ENCODE measurements around the gene ITFG1. TPM values are rescaled to one million over a fixed set of nuclear protein-coding genes. Genes with fewer than 3 reads are reported as not detected.

The ITFG1 gene
- 10 to 100 TPM; 17.6 to 18.3 TPM for total RNA-seq

DNA sequence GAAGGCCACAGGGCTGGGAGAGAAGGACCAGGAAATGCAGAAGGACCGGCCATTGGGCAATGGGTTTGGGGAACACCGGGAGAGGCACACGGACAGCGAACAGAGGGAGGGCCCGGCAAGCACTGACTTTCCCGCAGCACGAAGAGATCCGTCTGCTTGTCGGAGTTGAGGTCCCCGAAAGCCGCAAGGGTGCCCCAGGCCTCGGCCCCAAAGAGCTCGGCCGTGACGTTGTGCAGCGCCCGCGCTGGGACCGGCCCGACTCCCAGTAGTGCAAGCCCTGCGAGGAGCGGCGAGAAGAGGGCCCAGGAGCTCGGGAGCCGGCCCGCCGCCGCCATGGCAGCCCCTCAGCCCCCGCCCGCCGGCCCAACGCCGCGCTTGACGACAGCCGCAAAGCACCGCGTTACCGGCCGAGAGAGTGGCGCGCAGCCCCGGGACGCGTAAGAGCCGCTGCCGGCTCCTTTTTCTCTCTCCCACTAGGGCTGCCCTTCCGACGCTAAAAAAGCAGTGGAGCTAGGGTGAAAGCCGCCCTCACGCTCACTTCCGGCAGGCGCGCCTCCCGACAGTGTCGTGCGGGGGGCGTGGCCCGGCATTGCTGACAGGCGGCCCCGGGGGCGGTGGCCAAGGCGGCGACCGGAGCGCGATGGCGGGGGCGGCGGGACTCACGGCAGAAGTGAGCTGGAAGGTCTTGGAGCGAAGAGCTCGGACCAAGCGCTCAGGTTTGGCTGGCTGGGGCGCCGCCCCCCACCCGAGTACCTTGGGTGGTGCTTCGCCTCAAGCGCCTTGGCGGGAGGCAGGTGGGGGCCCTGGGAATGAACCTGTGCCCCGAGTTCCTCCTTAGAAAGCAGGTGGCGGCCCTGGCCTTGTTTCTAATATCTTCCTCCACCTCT is at the start of gene ITFG1, which contains the start of gene PHKB:
Gene ITFG1 (minus strand): TSS at position 353 of the 887 bp plus-strand sequence. CDS start 18 bp downstream, at position 335.
Gene PHKB (plus strand): TSS at position 621 of the 887 bp plus-strand sequence. CDS start 20 bp downstream, at position 641.
- Mint-ChIP-seq H3K27me3 (ENCODE audit: low read depth) (no peaks in the 10 kb centered on the region), H3K4me3 (peak within 1 kb of the TSS; percentile 92), H3K4me1 (ENCODE audit: low read depth) (peaks cover 58% of the 10 kb centered on the region), H3K36me3 (ENCODE audit: low read depth) (peaks cover 13% of the 10 kb centered on the region), H3K9me3 (no peaks in the 10 kb centered on the region), H3K27ac (peak within 1 kb of the TSS; percentile 88)
- peak; percentile 93 for DNase-seq
- intact Hi-C loops (cut with micrococcal nuclease) = loop anchor here (1.0 to 10.0 kb wide), 8 partner anchors 113 to 1171 kb away; partner anchors contain the start of genes DNAJA2, ORC6 and VPS35
- CTCF ChIA-PET = interaction anchor here (1.0 to 1.4 kb wide), 3 partner anchors 10 to 423 kb away, joined by 3 read pairs; no protein-coding TSS in a partner anchor

DNA sequence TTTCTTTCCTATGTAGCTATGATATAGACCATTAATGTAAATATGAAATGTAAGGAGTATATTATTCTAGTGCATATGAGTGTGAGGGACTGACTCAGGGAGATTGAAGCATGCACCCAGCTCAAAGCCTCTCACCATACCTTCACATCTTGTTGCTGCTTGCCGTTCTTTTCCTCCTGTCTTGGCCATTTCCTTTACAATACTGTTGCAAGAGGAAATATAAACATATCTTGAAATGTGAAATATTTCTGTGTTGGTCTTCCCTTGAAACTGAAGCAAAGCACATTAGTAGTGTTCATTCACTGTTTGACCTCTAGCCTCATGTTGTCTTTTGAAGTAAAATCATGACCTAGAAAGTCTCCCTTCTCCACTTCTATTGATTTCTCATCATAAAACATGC is 46.8 kb upstream of the ITFG1 start:
- DNase-seq = no peak
- intact Hi-C loops (cut with micrococcal nuclease) = no loop called here
- Mint-ChIP-seq H3K4me3 (no peak overlapping the region), H3K27me3 (ENCODE audit: low read depth) (no peaks in the 10 kb centered on the region), H3K27ac (no peak overlapping the region), H3K4me1 (ENCODE audit: low read depth) (no peaks in the 10 kb centered on the region), H3K36me3 (ENCODE audit: low read depth) (peaks cover 37% of the 10 kb centered on the region), H3K9me3 (no peaks in the 10 kb centered on the region)
- CTCF ChIA-PET = interaction anchor here (1.1 kb wide), 1 partner anchor 351 kb away, joined by 3 read pairs; no protein-coding TSS in a partner anchor

DNA sequence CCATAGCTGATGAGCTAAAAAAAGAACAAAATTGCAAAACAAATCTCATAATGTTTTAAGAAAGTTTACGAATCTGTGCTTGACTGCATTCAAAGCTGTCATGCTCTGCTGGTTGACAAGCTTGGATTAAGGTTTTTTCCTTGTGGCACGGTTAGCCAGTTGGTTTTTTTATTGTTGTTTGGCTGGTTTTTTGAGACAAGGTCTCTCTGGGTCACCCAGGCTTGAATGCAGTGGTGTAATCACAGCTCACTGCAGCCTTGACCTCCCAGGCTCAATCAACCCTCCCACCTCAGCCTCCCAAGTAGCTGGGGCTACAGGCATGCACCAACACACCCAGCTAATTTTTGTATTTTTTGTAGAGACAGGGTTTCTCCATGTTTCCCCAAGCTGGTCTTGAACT is 45.9 kb upstream of the ITFG1 start:
- H3K27ac Mint-ChIP-seq = no peak overlapping the region
- H3K27me3 Mint-ChIP-seq (ENCODE audit: low read depth) = no peaks in the 10 kb centered on the region
- intact Hi-C loops (cut with micrococcal nuclease) = no loop called here
- DNase-seq = no peak
- no peak overlapping the region for H3K4me3 Mint-ChIP-seq
- peaks cover 37% of the 10 kb centered on the region for H3K36me3 Mint-ChIP-seq (ENCODE audit: low read depth)
- H3K4me1 Mint-ChIP-seq (ENCODE audit: low read depth) = no peaks in the 10 kb centered on the region
- CTCF ChIA-PET = interaction anchor here (0.6 kb wide), 1 partner anchor 699 kb away, joined by 3 read pairs; no protein-coding TSS in a partner anchor
- no peaks in the 10 kb centered on the region for H3K9me3 Mint-ChIP-seq

DNA sequence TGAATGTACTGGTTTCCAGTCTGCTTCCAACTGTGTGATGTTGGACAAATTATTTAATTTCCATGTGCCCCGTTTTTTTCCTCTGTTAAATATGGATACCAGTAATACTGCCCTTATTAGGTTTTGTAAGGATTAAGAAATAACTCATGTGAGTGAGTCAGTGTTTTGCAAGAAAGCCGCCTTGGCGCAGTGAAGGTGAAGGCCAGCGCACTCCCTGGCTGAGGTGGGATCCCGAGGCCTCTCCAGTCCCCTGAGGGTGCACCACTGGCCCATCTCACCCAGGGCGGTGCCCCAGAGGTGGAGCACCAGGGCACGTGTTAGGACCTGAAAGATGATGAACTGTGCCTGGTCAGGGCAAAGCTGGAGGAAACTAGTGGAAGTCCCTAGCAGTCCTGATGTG is 43.7 kb upstream of the ITFG1 start:
- no peaks in the 10 kb centered on the region for H3K4me1 Mint-ChIP-seq (ENCODE audit: low read depth)
- peaks cover 37% of the 10 kb centered on the region for H3K36me3 Mint-ChIP-seq (ENCODE audit: low read depth)
- no peak overlapping the region for H3K4me3 Mint-ChIP-seq
- H3K27ac Mint-ChIP-seq = no peak overlapping the region
- CTCF ChIA-PET = no interaction called here
- no peak for DNase-seq
- no peaks in the 10 kb centered on the region for H3K27me3 Mint-ChIP-seq (ENCODE audit: low read depth)
- intact Hi-C loops (cut with micrococcal nuclease) = no loop called here
- H3K9me3 Mint-ChIP-seq = no peaks in the 10 kb centered on the region

DNA sequence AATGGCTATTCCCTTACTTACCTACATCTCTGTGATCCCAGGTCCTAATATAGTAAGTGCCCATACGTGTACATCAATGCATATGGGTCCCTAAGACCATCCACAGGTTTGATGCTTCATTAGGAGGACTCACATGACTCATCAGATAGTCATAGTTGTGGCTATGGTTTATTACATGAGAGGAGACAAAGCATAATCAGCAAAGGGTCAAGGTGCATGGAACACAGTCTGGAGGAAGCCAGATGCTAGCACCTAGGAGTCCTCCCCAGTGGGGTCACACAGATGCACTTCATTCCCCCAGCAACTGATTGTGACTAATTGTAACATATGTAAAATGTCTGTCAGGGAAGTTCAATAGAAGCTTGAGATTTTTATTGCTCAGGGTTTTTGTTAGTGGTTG is 43.1 kb upstream of the ITFG1 start:
- CTCF ChIA-PET = no interaction called here
- H3K4me1 Mint-ChIP-seq (ENCODE audit: low read depth) = no peaks in the 10 kb centered on the region
- no peaks in the 10 kb centered on the region for H3K9me3 Mint-ChIP-seq
- no peaks in the 10 kb centered on the region for H3K27me3 Mint-ChIP-seq (ENCODE audit: low read depth)
- no peak overlapping the region for H3K4me3 Mint-ChIP-seq
- intact Hi-C loops (cut with micrococcal nuclease) = no loop called here
- H3K36me3 Mint-ChIP-seq (ENCODE audit: low read depth) = peaks cover 42% of the 10 kb centered on the region
- no peak for DNase-seq
- no peak overlapping the region for H3K27ac Mint-ChIP-seq

DNA sequence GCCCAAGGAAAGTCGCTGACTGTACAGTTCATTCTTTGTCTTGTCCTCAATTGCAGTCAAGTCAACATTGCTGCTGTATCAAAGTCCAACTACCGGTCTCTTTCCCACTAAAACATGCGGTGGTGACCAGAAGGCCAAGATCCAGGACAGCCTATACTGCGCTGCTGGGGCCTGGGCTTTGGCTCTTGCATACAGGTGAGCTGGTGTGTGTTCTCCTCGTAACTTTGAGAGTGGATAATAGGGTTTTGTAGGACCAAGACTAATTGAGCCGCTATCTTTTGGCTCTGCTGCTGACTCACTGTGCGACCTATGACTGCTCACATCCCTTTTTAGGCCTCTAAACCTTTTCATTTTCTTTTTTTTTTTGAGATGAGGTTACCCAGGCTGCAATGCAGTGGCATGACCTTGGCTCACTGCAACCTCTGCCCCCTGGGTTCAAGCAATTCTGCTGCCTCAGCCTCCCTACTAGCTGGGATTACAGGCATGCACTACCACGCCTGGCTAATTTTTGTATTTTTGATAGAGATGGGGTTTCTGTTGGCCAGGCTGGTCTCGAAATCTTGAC is 38.9 kb upstream of the ITFG1 start:
- CTCF ChIA-PET = interaction anchor here (0.6 to 1.2 kb wide), 2 partner anchors 358 to 665 kb away, joined by 3 read pairs; no protein-coding TSS in a partner anchor
- Mint-ChIP-seq H3K27me3 (ENCODE audit: low read depth) (no peaks in the 10 kb centered on the region), H3K4me1 (ENCODE audit: low read depth) (peaks cover under 1% of the 10 kb centered on the region), H3K4me3 (no peak overlapping the region), H3K27ac (no peak overlapping the region), H3K9me3 (no peaks in the 10 kb centered on the region), H3K36me3 (ENCODE audit: low read depth) (peaks cover 44% of the 10 kb centered on the region)
- no peak for DNase-seq
- intact Hi-C loops (cut with micrococcal nuclease) = no loop called here

DNA sequence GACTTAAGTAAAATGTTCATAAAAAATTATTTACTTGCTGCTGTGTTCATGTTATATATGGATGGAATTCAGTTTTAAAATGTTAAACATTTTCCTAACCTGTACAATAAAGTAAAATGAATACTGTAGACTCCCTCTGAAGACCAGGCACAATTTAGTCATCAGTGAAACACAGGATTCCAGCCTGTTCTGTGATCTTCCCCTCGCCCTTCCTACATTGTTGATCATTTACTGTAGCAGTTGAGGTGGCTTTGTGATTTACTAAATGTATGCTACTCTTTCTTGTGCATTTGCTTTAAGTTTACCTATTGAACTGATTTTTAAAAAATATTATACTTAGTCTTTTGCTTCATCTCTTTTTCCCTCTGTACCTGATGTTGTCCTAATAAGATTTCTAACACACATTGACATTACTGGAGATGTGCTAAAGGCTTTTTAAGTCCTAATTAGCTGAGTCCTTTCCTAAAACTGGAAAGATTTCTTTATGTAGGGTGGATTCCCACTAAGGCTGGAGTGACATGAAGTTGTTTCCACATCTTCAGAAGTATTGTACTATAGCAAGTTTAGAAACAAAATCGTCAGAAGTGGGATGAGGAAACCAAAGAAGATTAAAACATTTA is 38.3 kb upstream of the ITFG1 start:
- intact Hi-C loops (cut with micrococcal nuclease) = no loop called here
- CTCF ChIA-PET = interaction anchor here (1.2 kb wide), 1 partner anchor 358 kb away, joined by 3 read pairs; no protein-coding TSS in a partner anchor
- Mint-ChIP-seq H3K36me3 (ENCODE audit: low read depth) (peaks cover 41% of the 10 kb centered on the region), H3K4me1 (ENCODE audit: low read depth) (peaks cover 5% of the 10 kb centered on the region), H3K27me3 (ENCODE audit: low read depth) (no peaks in the 10 kb centered on the region), H3K9me3 (no peaks in the 10 kb centered on the region), H3K27ac (no peak overlapping the region), H3K4me3 (no peak overlapping the region)
- no peak for DNase-seq

DNA sequence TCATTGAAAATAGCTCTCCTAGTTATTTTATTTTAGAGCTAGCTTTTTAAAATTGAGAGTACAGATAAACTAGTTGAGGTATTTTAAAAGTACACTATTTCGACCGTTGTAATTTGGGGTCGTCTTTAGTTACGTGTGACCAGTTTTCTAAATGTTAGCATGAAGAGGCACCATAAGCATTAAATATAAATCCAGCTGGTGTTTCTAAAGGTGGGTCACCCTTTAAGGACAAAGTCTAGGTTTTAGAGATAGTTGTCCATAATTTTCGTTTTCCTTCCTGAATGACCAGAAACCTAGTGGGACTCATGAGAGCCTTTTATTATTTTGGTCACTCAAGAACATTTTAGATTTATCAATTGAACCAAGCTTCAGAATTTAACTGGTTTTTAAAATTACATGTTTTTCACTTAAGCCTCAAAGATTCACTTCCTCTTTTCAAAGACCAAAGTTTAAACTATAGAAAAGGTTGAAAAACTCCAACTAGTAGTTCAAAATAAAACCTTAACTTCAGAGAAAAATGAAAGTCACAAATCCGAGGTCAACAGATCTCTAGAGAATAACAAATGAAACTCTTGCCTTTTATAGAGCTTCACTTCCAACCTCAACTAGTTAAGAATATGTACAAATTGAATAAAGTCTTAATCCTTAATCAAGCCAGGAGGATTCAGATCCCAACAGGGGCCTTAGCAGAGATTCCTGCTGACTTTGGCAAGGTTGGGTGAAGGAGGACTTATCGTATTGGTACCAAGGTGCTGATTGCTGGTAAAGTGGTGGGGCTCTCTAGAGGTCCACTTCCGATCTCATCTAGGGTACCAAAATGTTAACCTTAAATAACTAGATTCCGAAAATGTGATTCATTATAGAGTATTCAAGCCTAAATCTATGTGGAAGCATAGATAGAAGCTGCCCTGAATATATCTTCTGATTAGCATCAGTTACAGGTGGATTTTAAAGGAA is 32.8 kb upstream of the ITFG1 start:
- CTCF ChIA-PET = no interaction called here
- peaks cover 24% of the 10 kb centered on the region for H3K4me1 Mint-ChIP-seq (ENCODE audit: low read depth)
- H3K27ac Mint-ChIP-seq = peak overlapping the region; percentile 36
- no peak for DNase-seq
- intact Hi-C loops (cut with micrococcal nuclease) = no loop called here
- H3K27me3 Mint-ChIP-seq (ENCODE audit: low read depth) = no peaks in the 10 kb centered on the region
- H3K9me3 Mint-ChIP-seq = peaks cover 30% of the 10 kb centered on the region
- no peak overlapping the region for H3K4me3 Mint-ChIP-seq
- peaks cover 38% of the 10 kb centered on the region for H3K36me3 Mint-ChIP-seq (ENCODE audit: low read depth)

DNA sequence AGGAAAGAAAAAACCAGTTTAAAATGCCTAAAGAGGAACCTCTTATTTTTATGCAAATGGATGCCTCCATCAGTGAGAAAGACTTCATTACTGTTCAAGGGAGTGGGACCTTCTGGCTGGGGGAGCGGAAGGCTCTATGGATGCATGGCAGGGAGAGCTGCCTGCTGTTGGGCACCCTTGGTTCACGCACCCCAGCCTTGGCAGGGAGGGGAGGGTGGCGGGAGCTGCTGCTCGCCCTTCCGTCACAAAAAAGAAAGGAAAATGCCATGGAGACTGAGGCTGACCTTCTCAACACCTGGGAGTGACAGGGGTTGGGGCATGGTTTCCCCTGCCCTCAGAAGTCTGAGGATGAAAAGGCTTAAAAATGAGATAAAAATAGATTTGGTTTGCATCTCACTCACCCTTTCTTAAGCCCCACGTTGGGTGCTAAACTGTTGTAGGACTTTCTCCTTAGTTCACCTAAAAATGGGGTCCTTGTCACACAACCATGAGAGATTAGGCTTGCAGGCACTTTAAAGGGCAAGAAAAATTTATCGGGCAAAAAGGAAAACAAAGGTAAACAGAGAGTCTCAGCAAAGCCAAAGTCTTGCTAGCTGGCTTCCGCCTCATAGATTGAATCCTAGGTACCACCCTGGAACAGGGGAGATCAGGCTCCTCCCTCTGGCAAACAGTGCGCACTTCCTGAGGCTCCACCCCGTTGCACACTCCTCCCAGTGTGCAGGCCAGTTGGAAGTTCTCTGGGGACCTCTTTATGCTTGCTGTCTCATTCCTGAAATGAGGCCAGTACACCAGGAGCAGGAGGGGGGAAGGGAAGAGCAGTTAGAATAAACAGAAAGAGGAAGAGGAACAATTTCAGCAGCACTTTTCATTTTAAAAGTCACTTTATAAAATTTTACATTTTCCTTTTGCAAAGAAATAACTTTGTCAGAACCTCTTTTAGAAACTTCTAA is 31.8 kb upstream of the ITFG1 start:
- Mint-ChIP-seq H3K4me1 (ENCODE audit: low read depth) (peaks cover 24% of the 10 kb centered on the region), H3K9me3 (peaks cover 39% of the 10 kb centered on the region), H3K36me3 (ENCODE audit: low read depth) (peaks cover 39% of the 10 kb centered on the region), H3K4me3 (peak overlapping the region; percentile 38), H3K27me3 (ENCODE audit: low read depth) (no peaks in the 10 kb centered on the region), H3K27ac (peak overlapping the region; percentile 51)
- DNase-seq = no peak
- intact Hi-C loops (cut with micrococcal nuclease) = no loop called here
- CTCF ChIA-PET = no interaction called here

DNA sequence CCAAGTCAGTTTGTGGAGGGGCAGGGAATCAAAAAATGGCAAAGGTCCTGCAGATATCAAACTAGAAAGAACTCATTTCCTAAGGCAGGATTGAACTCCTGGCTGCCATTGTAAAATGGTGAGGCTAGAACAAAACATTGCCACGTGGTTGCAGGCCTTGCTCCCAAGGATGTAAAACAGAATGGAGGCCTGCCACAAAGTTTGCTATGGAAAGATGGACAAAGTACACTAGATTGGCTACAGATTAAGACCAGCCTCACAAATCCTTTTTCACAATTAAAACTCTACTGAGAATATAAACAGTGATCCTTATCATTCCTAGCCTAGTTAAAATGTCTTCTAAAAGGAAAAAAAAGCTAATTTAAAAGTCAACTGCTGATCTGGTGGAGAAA is 31.2 kb upstream of the ITFG1 start:
- intact Hi-C loops (cut with micrococcal nuclease) = no loop called here
- CTCF ChIA-PET = interaction anchor here (0.6 kb wide), 1 partner anchor 25 kb away, joined by 6 read pairs; no protein-coding TSS in a partner anchor
- Mint-ChIP-seq H3K9me3 (peaks cover 44% of the 10 kb centered on the region), H3K4me1 (ENCODE audit: low read depth) (peaks cover 24% of the 10 kb centered on the region), H3K36me3 (ENCODE audit: low read depth) (peaks cover 40% of the 10 kb centered on the region), H3K4me3 (no peak overlapping the region), H3K27me3 (ENCODE audit: low read depth) (no peaks in the 10 kb centered on the region), H3K27ac (no peak overlapping the region)
- no peak for DNase-seq

DNA sequence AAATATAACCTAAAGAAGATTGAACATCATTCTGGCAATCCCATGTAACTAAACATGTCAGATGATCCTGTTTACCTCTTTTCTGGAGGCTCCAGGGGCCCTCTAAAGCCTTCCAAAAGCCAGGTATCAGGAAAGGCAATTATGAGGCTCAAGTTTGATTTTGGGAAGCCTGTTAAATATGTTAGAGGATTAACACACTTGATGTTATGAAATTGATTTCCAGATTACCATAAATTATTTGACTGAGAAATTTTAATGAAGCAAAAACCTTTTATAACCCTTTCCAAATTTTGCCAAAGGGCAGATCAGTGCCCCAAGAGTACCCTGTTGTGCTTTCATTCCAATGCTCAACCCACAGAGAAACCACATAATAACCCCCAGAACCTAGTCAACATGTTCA is 29.6 kb upstream of the ITFG1 start:
- no peak for DNase-seq
- H3K9me3 Mint-ChIP-seq = peaks cover 44% of the 10 kb centered on the region
- peaks cover 48% of the 10 kb centered on the region for H3K36me3 Mint-ChIP-seq (ENCODE audit: low read depth)
- H3K4me3 Mint-ChIP-seq = no peak overlapping the region
- H3K27me3 Mint-ChIP-seq (ENCODE audit: low read depth) = no peaks in the 10 kb centered on the region
- peaks cover 24% of the 10 kb centered on the region for H3K4me1 Mint-ChIP-seq (ENCODE audit: low read depth)
- intact Hi-C loops (cut with micrococcal nuclease) = no loop called here
- CTCF ChIA-PET = interaction anchor here (0.6 to 0.7 kb wide), 2 partner anchors 11 to 293 kb away, joined by 3 read pairs; no protein-coding TSS in a partner anchor
- no peak overlapping the region for H3K27ac Mint-ChIP-seq

All from activated naive CD4-positive, alpha-beta T cell treated with anti-CD3 and anti-CD28 coated beads for 36 hours (primary cell).